Activated CD4-positive, alpha-beta memory T cell treated with anti-CD3 and anti-CD28 coated beads for 36 hours (primary cell): ENCODE data around the gene CDCA8. TPM values are rescaled to one million over a fixed set of nuclear protein-coding genes. Genes with fewer than 3 reads are reported as not detected.

Source experiments
- CTCF ChIA-PET: fragments of 350-600 bp; sonication (Branson Sonifier 250); formaldehyde crosslinking; loops from one replicate; lab custom pipeline; 2021; ENCODE audit warnings: antibody characterized with exemption, inconsistent platforms; lab: Charles Lee
- POLR2A ChIA-PET: fragments of 350-600 bp; sonication (Branson Sonifier 250); formaldehyde crosslinking; loops from one replicate; lab custom pipeline; 2021; ENCODE audit warnings: antibody characterized with exemption; lab: Charles Lee
- DNase-seq: peaks from one replicate; pipeline ENCODE4 v3.0.0-alpha.2; 2020
- H3K27ac Mint-ChIP-seq: one replicate; pipeline ENCODE4 v1.8.0; 2021; ENCODE audit warnings: mixed read lengths
- H3K27me3 Mint-ChIP-seq: one replicate; pipeline ENCODE4 v1.8.0; 2021; ENCODE audit warnings: mixed read lengths
- H3K36me3 Mint-ChIP-seq: one replicate; pipeline ENCODE4 v1.8.0; 2021; ENCODE audit warnings: mixed read lengths
- H3K4me1 Mint-ChIP-seq: one replicate; pipeline ENCODE4 v1.8.0; 2021; ENCODE audit warnings: low read depth, mixed read lengths
- H3K4me3 Mint-ChIP-seq: one replicate; pipeline ENCODE4 v1.8.0; 2021; ENCODE audit warnings: mild to moderate bottlenecking, mixed read lengths
- H3K9me3 Mint-ChIP-seq: one replicate; pipeline ENCODE4 v1.8.0; 2021; ENCODE audit warnings: mixed read lengths
- intact Hi-C: fragments of 100-400 bp; cut with micrococcal nuclease; formaldehyde crosslinking; loops from one replicate; pipeline ENCODE4 v1.15.1; 2023
- total RNA-seq, 2 experiments: library from RNA; stranded (reverse); gene quantifications; one replicate each; pipeline ENCODE4 v1.2.3, GENCODE V29; 2021

The CDCA8 gene
- 10 to 100 TPM; 55.0 to 56.0 TPM for total RNA-seq

DNA sequence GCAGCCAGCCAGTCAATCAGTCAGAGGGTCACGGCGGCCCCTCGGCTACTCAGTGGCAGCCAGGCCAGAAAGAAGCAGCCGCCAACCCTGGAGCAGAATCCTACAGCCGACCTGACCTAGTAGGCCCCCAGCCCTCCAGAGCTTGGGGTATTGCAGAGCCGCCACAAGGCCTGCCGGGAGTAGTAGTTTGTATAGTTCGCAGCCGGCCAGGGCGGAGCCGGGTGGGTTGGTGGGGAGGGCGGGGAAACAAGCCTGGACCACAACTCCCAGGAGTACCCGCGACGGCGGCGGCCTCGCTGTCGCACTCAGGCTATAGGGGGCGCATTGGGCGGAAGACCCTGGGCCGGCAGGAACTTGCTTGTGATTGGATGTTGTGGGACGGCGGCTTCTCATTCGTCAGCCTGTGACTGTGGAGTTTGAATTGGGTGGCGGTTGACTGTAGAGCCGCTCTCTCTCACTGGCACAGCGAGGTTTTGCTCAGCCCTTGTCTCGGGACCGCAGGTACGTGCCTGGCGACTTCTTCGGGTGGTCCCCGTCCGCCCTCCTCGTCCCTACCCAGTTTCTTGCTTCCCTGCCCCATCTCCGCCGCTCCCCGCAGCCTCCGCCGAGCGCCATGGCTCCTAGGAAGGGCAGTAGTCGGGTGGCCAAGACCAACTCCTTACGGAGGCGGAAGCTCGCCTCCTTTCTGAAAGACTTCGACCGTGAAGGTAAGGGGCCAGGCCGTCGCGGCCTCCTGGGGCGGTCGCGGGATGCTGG lies at the start of gene CDCA8:
TSS of gene CDCA8 (plus strand) at position 439 of the 756 bp plus-strand sequence. CDS start at position 614, 175 bp downstream.
- Mint-ChIP-seq H3K36me3 (peaks cover 37% of the 10 kb centered on the region), H3K27me3 (no peaks in the 10 kb centered on the region), H3K4me1 (peaks cover 31% of the 10 kb centered on the region), H3K4me3 (peak within 1 kb of the TSS; percentile 97), H3K9me3 (no peaks in the 10 kb centered on the region), H3K27ac (peak within 1 kb of the TSS; percentile 88)
- CTCF ChIA-PET, result interaction anchor here (0.7 to 5.2 kb wide), 9 partner anchors 10 to 1223 kb away, joined by 3 to 47 read pairs (median 3); partner anchors contain the start of genes C1orf122, EPHA10, MTF1 and SNIP1
- POLR2A ChIA-PET, result interaction anchor here (0.7 to 2.2 kb wide), 10 partner anchors 10 to 320 kb away, joined by 3 to 11 read pairs (median 3); partner anchors contain the start of genes C1orf122, GNL2, UTP11 and YRDC
- intact Hi-C loops, result loop anchor here (1.0 to 5.0 kb wide), 9 partner anchors 47 to 300 kb away; partner anchors contain the start of genes GNL2, MTF1, SF3A3 and SNIP1
- peak; percentile 99 for DNase-seq

DNA sequence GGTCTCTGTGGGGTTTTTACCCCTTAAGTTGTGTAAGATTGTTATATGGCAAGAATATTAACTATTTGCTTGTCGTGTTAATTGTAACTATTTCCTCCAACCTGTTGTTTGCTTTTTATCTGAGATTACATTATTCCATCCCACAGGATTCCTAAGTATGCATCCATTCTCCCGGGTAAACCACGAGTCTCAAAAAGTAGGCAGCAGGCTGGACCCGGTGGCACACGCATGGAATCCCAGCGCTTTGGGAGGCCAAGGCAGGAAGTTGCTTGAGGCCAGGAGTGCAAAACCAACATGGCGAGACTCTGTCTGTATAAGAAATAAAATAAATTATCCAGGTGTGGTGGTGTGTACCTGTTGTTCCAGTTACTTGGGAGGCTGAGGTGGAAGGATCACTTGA lies 45.0 kb upstream of the CDCA8 start:
- CTCF ChIA-PET, result no interaction called here
- H3K27ac Mint-ChIP-seq, result no peak overlapping the region
- POLR2A ChIA-PET, result no interaction called here
- intact Hi-C loops, result no loop called here
- H3K9me3 Mint-ChIP-seq, result no peaks in the 10 kb centered on the region
- H3K4me3 Mint-ChIP-seq, result no peak overlapping the region
- H3K27me3 Mint-ChIP-seq, result peaks cover 13% of the 10 kb centered on the region
- H3K4me1 Mint-ChIP-seq, result no peaks in the 10 kb centered on the region
- H3K36me3 Mint-ChIP-seq, result no peaks in the 10 kb centered on the region
- no peak for DNase-seq

DNA sequence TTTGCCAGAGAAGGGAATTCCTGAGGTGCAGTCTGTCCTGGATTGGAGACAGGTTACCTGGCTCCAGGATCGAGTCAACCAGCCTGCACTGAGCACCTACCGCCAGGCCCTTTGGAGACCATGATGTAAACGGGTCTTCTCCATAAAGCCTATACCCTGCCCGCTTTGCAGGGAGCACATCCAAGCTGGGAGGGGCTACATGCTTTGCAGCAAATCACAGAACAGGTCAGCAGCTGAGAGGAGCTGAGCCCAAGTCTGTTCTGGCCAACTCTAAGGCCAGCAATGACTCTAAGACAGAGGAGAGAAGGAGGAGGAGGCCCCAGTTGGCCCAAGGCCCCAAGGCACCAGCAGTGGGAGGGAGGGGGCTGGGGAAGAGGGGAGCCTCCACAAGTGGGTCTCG lies 42.1 kb upstream of the CDCA8 start:
- Mint-ChIP-seq H3K27me3 (peaks cover 6% of the 10 kb centered on the region), H3K9me3 (no peaks in the 10 kb centered on the region), H3K4me1 (no peaks in the 10 kb centered on the region), H3K27ac (no peak overlapping the region), H3K36me3 (no peaks in the 10 kb centered on the region), H3K4me3 (no peak overlapping the region)
- CTCF ChIA-PET, result no interaction called here
- intact Hi-C loops, result no loop called here
- POLR2A ChIA-PET, result no interaction called here
- no peak for DNase-seq

DNA sequence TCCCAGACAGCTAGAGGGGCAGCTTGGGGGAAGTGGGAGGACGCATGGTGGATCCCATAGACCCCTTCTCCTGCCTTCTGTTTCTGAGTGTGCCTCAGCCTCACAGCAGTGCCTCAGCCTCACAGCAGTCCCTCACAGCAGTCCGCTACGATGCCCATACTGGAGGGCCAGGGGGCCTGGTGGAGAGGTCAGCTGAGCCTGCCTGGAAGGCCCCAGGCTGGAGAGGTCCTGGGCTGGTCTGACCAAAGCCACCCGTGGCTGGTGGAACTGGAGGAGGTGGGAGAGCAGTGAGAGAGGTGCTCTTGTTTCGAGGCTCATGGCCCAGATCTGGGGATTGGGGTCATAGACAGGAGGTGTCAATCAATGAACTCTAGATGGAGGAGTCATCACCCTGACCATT lies 41.6 kb upstream of the CDCA8 start:
- Mint-ChIP-seq H3K27me3 (peaks cover 6% of the 10 kb centered on the region), H3K36me3 (no peaks in the 10 kb centered on the region), H3K4me1 (no peaks in the 10 kb centered on the region), H3K9me3 (no peaks in the 10 kb centered on the region), H3K27ac (no peak overlapping the region), H3K4me3 (no peak overlapping the region)
- DNase-seq, result no peak
- CTCF ChIA-PET, result interaction anchor here (1.6 kb wide), 1 partner anchor 48 kb away, joined by 4 read pairs; no protein-coding TSS in a partner anchor
- POLR2A ChIA-PET, result no interaction called here
- intact Hi-C loops, result no loop called here

DNA sequence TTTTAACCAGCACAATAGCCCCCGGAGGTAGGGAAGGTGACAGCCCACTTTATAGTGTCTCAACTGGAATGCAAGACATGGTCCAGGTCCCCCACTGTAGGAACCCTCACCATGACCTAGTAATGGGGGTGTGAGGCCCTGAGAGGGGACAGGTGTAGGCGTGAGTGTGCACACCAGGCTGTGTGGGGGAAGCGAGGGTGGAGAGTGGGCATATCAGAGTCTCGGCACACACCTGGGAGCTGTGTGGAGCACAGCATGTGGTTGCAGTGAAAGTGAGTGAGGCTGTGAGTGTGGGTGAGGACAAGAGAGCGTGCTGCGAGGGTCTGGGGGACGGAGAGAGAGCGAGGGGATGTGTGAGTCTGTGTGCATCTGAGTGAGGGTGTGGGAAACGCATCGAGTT lies 40.5 kb upstream of the CDCA8 start:
- Mint-ChIP-seq H3K36me3 (no peaks in the 10 kb centered on the region), H3K4me1 (no peaks in the 10 kb centered on the region), H3K4me3 (no peak overlapping the region), H3K9me3 (no peaks in the 10 kb centered on the region), H3K27me3 (peaks cover 8% of the 10 kb centered on the region), H3K27ac (no peak overlapping the region)
- ChIA-PET CTCF (interaction anchor here (1.6 kb wide), 1 partner anchor 49 kb away, joined by 4 read pairs; no protein-coding TSS in a partner anchor), POLR2A (no interaction called here)
- intact Hi-C loops, result no loop called here
- no peak for DNase-seq

DNA sequence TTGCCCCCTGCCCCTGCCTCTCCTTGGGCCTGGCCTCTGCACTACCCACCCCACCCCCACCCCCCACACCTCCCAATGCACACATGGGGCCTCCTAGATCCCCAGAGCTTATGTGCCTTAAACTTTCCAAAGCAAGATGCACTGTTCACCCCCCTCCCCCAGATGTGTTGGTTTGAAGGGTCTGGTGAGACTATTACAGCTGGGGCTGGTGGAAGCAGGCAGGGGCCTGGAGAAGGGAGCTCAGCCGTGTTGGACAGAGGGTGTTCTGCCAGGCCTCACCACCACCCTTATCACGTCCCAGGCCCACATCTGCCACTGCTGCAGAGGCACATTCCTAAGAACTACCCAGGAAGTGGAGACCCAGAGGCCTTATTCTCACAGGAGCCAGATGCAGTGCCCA lies 39.3 kb upstream of the CDCA8 start:
- intact Hi-C loops, result no loop called here
- CTCF ChIA-PET, result no interaction called here
- POLR2A ChIA-PET, result no interaction called here

DNA sequence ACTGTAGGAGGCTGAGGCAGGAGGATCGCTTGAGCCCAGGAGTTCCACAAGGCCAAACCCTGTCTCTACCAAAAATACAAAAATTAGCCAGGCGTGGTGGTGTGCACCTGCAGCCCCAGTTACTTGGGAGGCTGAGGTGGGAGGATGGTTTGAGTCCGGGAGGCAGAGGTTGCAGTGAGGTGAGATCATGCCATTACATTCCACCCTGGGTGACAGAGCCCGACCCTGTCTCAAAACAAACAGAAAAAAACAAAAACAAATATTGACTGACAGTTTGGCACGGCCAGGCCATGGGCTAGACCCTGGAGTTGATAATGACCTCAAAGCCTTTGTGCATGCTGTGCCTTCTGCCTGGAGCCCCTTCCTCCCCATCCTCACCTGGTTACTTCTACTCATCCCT lies 38.4 kb upstream of the CDCA8 start:
- intact Hi-C loops, result no loop called here
- no peaks in the 10 kb centered on the region for H3K4me1 Mint-ChIP-seq
- ChIA-PET CTCF (no interaction called here), POLR2A (no interaction called here)
- H3K27me3 Mint-ChIP-seq, result peaks cover 10% of the 10 kb centered on the region
- H3K4me3 Mint-ChIP-seq, result no peak overlapping the region
- no peak for DNase-seq
- no peaks in the 10 kb centered on the region for H3K9me3 Mint-ChIP-seq
- no peaks in the 10 kb centered on the region for H3K36me3 Mint-ChIP-seq
- H3K27ac Mint-ChIP-seq, result no peak overlapping the region

More for the DNA sequence above, 39.3 kb upstream of the CDCA8 start:
- H3K4me3 Mint-ChIP-seq, result no peak overlapping the region
- no peak for DNase-seq
- H3K27ac Mint-ChIP-seq, result no peak overlapping the region
- H3K27me3 Mint-ChIP-seq, result peaks cover 8% of the 10 kb centered on the region
- no peaks in the 10 kb centered on the region for H3K4me1 Mint-ChIP-seq
- no peaks in the 10 kb centered on the region for H3K36me3 Mint-ChIP-seq
- no peaks in the 10 kb centered on the region for H3K9me3 Mint-ChIP-seq

DNA sequence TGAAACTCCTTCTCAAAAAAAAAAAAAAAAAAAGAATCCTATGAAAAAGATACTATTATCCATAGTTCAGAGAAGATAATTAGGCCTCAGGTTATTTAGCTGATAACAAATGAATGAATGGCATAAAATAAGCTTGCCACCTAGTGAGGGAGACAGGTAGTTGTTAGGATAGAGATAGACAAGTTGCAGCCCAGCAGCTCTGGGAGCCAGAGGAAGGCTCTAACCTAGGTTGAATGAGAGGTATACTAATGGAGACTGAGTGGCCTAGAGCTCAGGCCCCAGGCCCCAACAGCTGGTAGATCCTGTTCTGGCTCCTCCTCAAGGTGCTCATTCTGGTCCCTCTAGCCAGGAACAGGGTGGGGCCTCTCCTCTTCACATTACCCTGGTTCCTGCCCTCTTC lies 37.0 kb upstream of the CDCA8 start:
- peaks cover 10% of the 10 kb centered on the region for H3K27me3 Mint-ChIP-seq

GRCh38 chr1:37656026-37656425 lies 36.3 kb upstream of the CDCA8 start:
- Mint-ChIP-seq H3K27me3 (peaks cover 10% of the 10 kb centered on the region), H3K36me3 (no peaks in the 10 kb centered on the region), H3K27ac (no peak overlapping the region), H3K9me3 (no peaks in the 10 kb centered on the region), H3K4me1 (no peaks in the 10 kb centered on the region), H3K4me3 (no peak overlapping the region)
- ChIA-PET POLR2A (no interaction called here), CTCF (no interaction called here)
- intact Hi-C loops, result no loop called here
- no peak for DNase-seq

More for the DNA sequence above, 37.0 kb upstream of the CDCA8 start:
- ChIA-PET POLR2A (interaction anchor here (0.7 kb wide), 1 partner anchor 9 kb away, joined by 3 read pairs; no protein-coding TSS in a partner anchor), CTCF (interaction anchor here (1.4 kb wide), 1 partner anchor 27 kb away, joined by 4 read pairs; no protein-coding TSS in a partner anchor)
- Mint-ChIP-seq H3K4me1 (no peaks in the 10 kb centered on the region), H3K36me3 (no peaks in the 10 kb centered on the region), H3K9me3 (no peaks in the 10 kb centered on the region), H3K27ac (no peak overlapping the region), H3K4me3 (no peak overlapping the region)
- DNase-seq, result no peak
- intact Hi-C loops, result no loop called here

- ChIA-PET POLR2A (no interaction called here), CTCF (no interaction called here)
- H3K27ac Mint-ChIP-seq, result no peak overlapping the region
- no peaks in the 10 kb centered on the region for H3K36me3 Mint-ChIP-seq
- H3K4me3 Mint-ChIP-seq, result no peak overlapping the region
- no peak for DNase-seq
- H3K27me3 Mint-ChIP-seq, result peaks cover 10% of the 10 kb centered on the region
- H3K9me3 Mint-ChIP-seq, result no peaks in the 10 kb centered on the region
- intact Hi-C loops, result no loop called here
- no peaks in the 10 kb centered on the region for H3K4me1 Mint-ChIP-seq
These were observed 35.4 kb upstream of the CDCA8 start for GRCh38 chr1:37656881-37657280.

- Mint-ChIP-seq H3K9me3 (no peaks in the 10 kb centered on the region), H3K27ac (no peak overlapping the region), H3K27me3 (peaks cover 10% of the 10 kb centered on the region), H3K4me3 (no peak overlapping the region), H3K36me3 (no peaks in the 10 kb centered on the region), H3K4me1 (no peaks in the 10 kb centered on the region)
- ChIA-PET CTCF (no interaction called here), POLR2A (no interaction called here)
- no peak for DNase-seq
- intact Hi-C loops, result no loop called here
These were observed 34.5 kb upstream of the CDCA8 start for GRCh38 chr1:37657620-37658412.

- Mint-ChIP-seq H3K36me3 (no peaks in the 10 kb centered on the region), H3K27ac (no peak overlapping the region), H3K4me1 (no peaks in the 10 kb centered on the region), H3K27me3 (peaks cover 10% of the 10 kb centered on the region), H3K4me3 (no peak overlapping the region), H3K9me3 (no peaks in the 10 kb centered on the region)
- ChIA-PET CTCF (no interaction called here), POLR2A (no interaction called here)
- intact Hi-C loops, result no loop called here
- DNase-seq, result no peak
These were observed 33.8 kb upstream of the CDCA8 start for GRCh38 chr1:37658486-37658885.
